Cardiac muscle cell (in vitro differentiated cells and primary cell): ENCODE results near the gene CHST12. TPM values are rescaled to one million over a fixed set of nuclear protein-coding genes. Genes with fewer than 3 reads are reported as not detected.
"Not testable (repeated sequence)": the region's sequence is repeated elsewhere in the genome, so short reads cannot be mapped to it uniquely, and the experiment has no call there.

ENCODE experiments used
- DNase-seq, 2 donors: peaks; one replicate each; pipeline versions ENCODE4 v3.0.0 to v3.0.0-alpha.2; 2010 to 2017; ENCODE audit warnings: low read depth in 1 of 2, low spot score in 1 of 2
- H3K27ac ChIP-seq: fragments of 200-600 bp; sonication (generic); 2 replicates; pipeline ENCODE4 v1.5.1; 2016
- H3K27me3 ChIP-seq: fragments of 200-600 bp; sonication (generic); 2 replicates; pipeline ENCODE4 v1.6.0; 2016; ENCODE audit warnings: control low read depth
- H3K36me3 ChIP-seq: fragments of 200-600 bp; sonication (generic); 2 replicates; pipeline ENCODE4 v1.5.1; 2016; ENCODE audit warnings: control low read depth
- H3K4me1 ChIP-seq: fragments of 200-600 bp; sonication (generic); 2 replicates; pipeline ENCODE4 v1.8.1; 2017; ENCODE audit warnings: low read depth, mild to moderate bottlenecking, mixed run types
- H3K4me3 ChIP-seq: fragments of 200-600 bp; sonication (generic); 2 replicates; pipeline ENCODE4 v1.5.1; 2016; ENCODE audit warnings: mild to moderate bottlenecking
- H3K9me3 ChIP-seq: fragments of 200-600 bp; sonication (generic); 2 replicates; pipeline ENCODE4 v1.5.1; 2017; ENCODE audit warnings: low read depth, mild to moderate bottlenecking, control low read depth
- CTCF ChIP-seq: IDR thresholded peaks from 2 replicates; pipeline ENCODE4 v1.5.1; 2012; ENCODE audit warnings: low read depth, mild to moderate bottlenecking, low read length
- polyA plus RNA-seq: library from polyadenylated mRNA; unstranded; fragments of >200 nt; fragmentation: Nextera tagmentation; extraction: Ambion mirVana; gene quantifications from 2 replicates; pipeline ENCODE4 v1.2.1, GENCODE V29; 2016
- total RNA-seq: library from RNA; depleted of rRNA; stranded (reverse); fragments of >200 nt; gene quantifications from 2 replicates; pipeline ENCODE4 v1.2.3, GENCODE V29; 2016

The CHST12 gene
- total and polyA plus RNA-seq, 2 experiments from 2014 or later, result 25.6 to 26.8 TPM

- Histone ChIP-seq H3K36me3 (peaks cover 23% of the 10 kb centered on the region), H3K27me3 (no peaks in the 10 kb centered on the region), H3K27ac (no peak overlapping the region), H3K9me3 (no peaks in the 10 kb centered on the region), H3K4me3 (no peak overlapping the region), H3K4me1 (no peaks in the 10 kb centered on the region)
- no peak for TF ChIP-seq CTCF
- DNase-seq, result no peak
Measured at GRCh38 chr7:2383543-2384274, 19.7 kb upstream of the CHST12 start.

GRCh38 chr7:2384354-2385243 lies 18.8 kb upstream of the CHST12 start:
- Histone ChIP-seq H3K27me3 (no peaks in the 10 kb centered on the region), H3K27ac (no peak overlapping the region), H3K4me1 (no peaks in the 10 kb centered on the region), H3K4me3 (no peak overlapping the region), H3K9me3 (no peaks in the 10 kb centered on the region), H3K36me3 (peaks cover 16% of the 10 kb centered on the region)
- DNase-seq, result no peak
- no peak for TF ChIP-seq CTCF

- H3K36me3 ChIP-seq, DNase-seq, H3K27me3 ChIP-seq, H3K27ac ChIP-seq, H3K9me3 ChIP-seq, H3K4me3 ChIP-seq, H3K4me1 ChIP-seq: not testable (repeated sequence)
Measured at GRCh38 chr7:2386122-2386521, 17.3 kb upstream of the CHST12 start.

- H3K27ac ChIP-seq, result no peak overlapping the region
- no peak for DNase-seq
- TF ChIP-seq CTCF, result no peak
Measured at GRCh38 chr7:2386964-2387669, 16.3 kb upstream of the CHST12 start.

GRCh38 chr7:2387897-2388636 lies 15.3 kb upstream of the CHST12 start:
- H3K4me3 ChIP-seq, result no peak overlapping the region
- no peak for DNase-seq
- no peaks in the 10 kb centered on the region for H3K27me3 ChIP-seq
- no peak for TF ChIP-seq CTCF
- no peak overlapping the region for H3K27ac ChIP-seq
- H3K36me3 ChIP-seq, result no peaks in the 10 kb centered on the region
- H3K9me3 ChIP-seq, result no peaks in the 10 kb centered on the region
- peaks cover 6% of the 10 kb centered on the region for H3K4me1 ChIP-seq

More at GRCh38 chr7:2386964-2387669, 16.3 kb upstream of the CHST12 start:
- no peak overlapping the region for H3K4me3 ChIP-seq
- no peaks in the 10 kb centered on the region for H3K36me3 ChIP-seq
- H3K27me3 ChIP-seq, result no peaks in the 10 kb centered on the region
- peaks cover 6% of the 10 kb centered on the region for H3K4me1 ChIP-seq
- H3K9me3 ChIP-seq, result no peaks in the 10 kb centered on the region
